ENCODE data around the gene RSPO4. TPM values are rescaled to one million over a fixed set of nuclear protein-coding genes. Genes with fewer than 3 reads are reported as not detected.

The RSPO4 gene
- total and polyA plus RNA-seq, 8 donors, result 0.25 TPM; not detected in 7

- DNase-seq, result no peak
- H3K27ac ChIP-seq, result no peak overlapping the region
- no peak overlapping the region for H3K4me3 ChIP-seq
- TF ChIP-seq EP300 (IDR thresholded peaks at IDR 0.05) (no peak), POLR2A (IDR thresholded peaks at IDR 0.05) (no peak), POLR2AphosphoS5 (IDR thresholded peaks at IDR 0.05) (no peak), CTCF (IDR thresholded peaks at IDR 0.05) (no peak)
- intact Hi-C loops (cut with DNase I; ENCODE audit: low total_unique reads), result no loop called here
- WGBS, 5 donors, result 74 to 92% (median 82%) methylated on average over 7 of the region's 7 CpGs
- no peaks in the 10 kb centered on the region for H3K36me3 ChIP-seq
- H3K9me3 ChIP-seq, result no peaks in the 10 kb centered on the region
- H3K27me3 ChIP-seq, result peaks cover 0 to 55% (median 0%) of the 10 kb centered on the region in 3 donors
- no peaks in the 10 kb centered on the region for H3K4me1 ChIP-seq
These were observed 59.5 kb downstream of the RSPO4 start for GRCh38 chr20:942611-943010.

GRCh38 chr20:940926-941325 lies 61.2 kb downstream of the RSPO4 start:
- Histone ChIP-seq H3K4me1 (no peaks in the 10 kb centered on the region), H3K36me3 (no peaks in the 10 kb centered on the region), H3K9me3 (no peaks in the 10 kb centered on the region), H3K4me3 (no peak overlapping the region), H3K27ac (no peak overlapping the region), H3K27me3 (peaks cover 0 to 39% (median 0%) of the 10 kb centered on the region in 3 donors)
- no peak for DNase-seq
- 61 to 73% (median 70%) methylated on average over 5 of the region's 5 CpGs for WGBS, 5 donors
- intact Hi-C loops (cut with DNase I; ENCODE audit: low total_unique reads), result no loop called here
- TF ChIP-seq POLR2AphosphoS5 (IDR thresholded peaks at IDR 0.05) (no peak), EP300 (IDR thresholded peaks at IDR 0.05) (no peak), POLR2A (IDR thresholded peaks at IDR 0.05) (no peak), CTCF (IDR thresholded peaks at IDR 0.05) (no peak)

GRCh38 chr20:939606-940005 lies 62.5 kb downstream of the RSPO4 start:
- intact Hi-C loops (cut with DNase I; ENCODE audit: low total_unique reads), result no loop called here
- TF ChIP-seq CTCF (IDR thresholded peaks at IDR 0.05) (no peak), EP300 (IDR thresholded peaks at IDR 0.05) (no peak), POLR2A (IDR thresholded peaks at IDR 0.05) (no peak), POLR2AphosphoS5 (IDR thresholded peaks at IDR 0.05) (no peak)
- Histone ChIP-seq H3K27ac (no peak overlapping the region), H3K36me3 (no peaks in the 10 kb centered on the region), H3K27me3 (peaks cover 0 to 26% (median 0%) of the 10 kb centered on the region in 3 donors), H3K4me1 (no peaks in the 10 kb centered on the region), H3K9me3 (no peaks in the 10 kb centered on the region), H3K4me3 (no peak overlapping the region)
- no peak for DNase-seq
- 84 to 95% (median 94%) methylated on average over 5 of the region's 5 CpGs for WGBS, 5 donors

GRCh38 chr20:934186-934840 lies 67.8 kb downstream of the RSPO4 start:
- Histone ChIP-seq H3K36me3 (no peaks in the 10 kb centered on the region), H3K9me3 (peaks cover 0 to 18% (median 9%) of the 10 kb centered on the region in 4 donors), H3K27me3 (peaks cover 0 to 4% (median 0%) of the 10 kb centered on the region in 3 donors), H3K4me1 (no peaks in the 10 kb centered on the region), H3K4me3 (no peak overlapping the region), H3K27ac (no peak overlapping the region)
- intact Hi-C loops (cut with DNase I; ENCODE audit: low total_unique reads), result no loop called here
- no peak for TF ChIP-seq EP300 (IDR thresholded peaks at IDR 0.05)
- no peak for TF ChIP-seq POLR2A (IDR thresholded peaks at IDR 0.05)
- TF ChIP-seq POLR2AphosphoS5 (IDR thresholded peaks at IDR 0.05), result no peak
- no peak for TF ChIP-seq CTCF (IDR thresholded peaks at IDR 0.05)
- 46 to 62% (median 54%) methylated on average over 9 of the region's 9 CpGs for WGBS, 5 donors
- no peak for DNase-seq

Data from stomach (tissue), 9 donors.